ENCODE results near the gene GMCL2. TPM values are rescaled to one million over a fixed set of nuclear protein-coding genes. Genes with fewer than 3 reads are reported as not detected.

GMCL2 gene
- total and polyA plus RNA-seq, 9 of the 15 experiments (the other 6 are each of a cell fraction or from before 2014, with no cell fraction given) = 0.04 TPM; not detected in 8

- no peak for TF ChIP-seq NKRF (IDR thresholded peaks at IDR 0.05; ENCODE audit: borderline replicate concordance)
- no peak for TF ChIP-seq ZBTB12 (CRISPR knock-in tag; IDR thresholded peaks at IDR 0.05)
- TF ChIP-seq NR1H2 (CRISPR knock-in tag; IDR thresholded peaks at IDR 0.05) = 0 out of 2 replicates have a peak, but pooled peaks have one; percentile 54
- TF ChIP-seq ZC3H4 (CRISPR knock-in tag; IDR thresholded peaks at IDR 0.05; ENCODE audit: borderline replicate concordance) = no peak
- no peak for TF ChIP-seq NELFE (IDR thresholded peaks at IDR 0.05; ENCODE audit: insufficient read depth, insufficient read length)
- no peak for TF ChIP-seq CEBPB (tag; IDR thresholded peaks at IDR 0.05)
- TF ChIP-seq RBM15 (IDR thresholded peaks at IDR 0.05; ENCODE audit: insufficient read depth, low read length) = no peak
- no peak for TF ChIP-seq KLF6 (CRISPR knock-in tag; IDR thresholded peaks at IDR 0.05; ENCODE audit: borderline replicate concordance)
- TF ChIP-seq SOX6 (IDR thresholded peaks at IDR 0.05) = no peak
- TF ChIP-seq CREBBP (IDR thresholded peaks at IDR 0.05; ENCODE audit: low read depth, low read length) = no peak
- TF ChIP-seq MTA1 (IDR thresholded peaks at IDR 0.05; ENCODE audit: borderline replicate concordance) = no peak
- TF ChIP-seq EGR1 (conservative IDR thresholded peaks at IDR 0.05) = peak; percentile 17; the same call in 1 of the 2 replicates
- no peak for TF ChIP-seq TCF3 (CRISPR knock-in tag; IDR thresholded peaks at IDR 0.05)
- TF ChIP-seq ZKSCAN1 (IDR thresholded peaks at IDR 0.05; ENCODE audit: low read depth, low read length) = no peak
- no peak for TF ChIP-seq NUFIP1 (IDR thresholded peaks at IDR 0.05; ENCODE audit: partially characterized antibody)
- no peak for TF ChIP-seq ZFP1 (CRISPR knock-in tag; IDR thresholded peaks at IDR 0.05)
- TF ChIP-seq CBX8 (IDR thresholded peaks at IDR 0.05; ENCODE audit: borderline replicate concordance, extremely low read depth, low read depth, low read length, poor library complexity, severe bottlenecking) = no peak
- TF ChIP-seq KDM5B (IDR thresholded peaks at IDR 0.05; ENCODE audit: insufficient replicate concordance, low read depth, low read length) = peak; percentile 55
- no peak for TF ChIP-seq ZBTB2 (IDR thresholded peaks at IDR 0.05)
- no peak for TF ChIP-seq CCNT2 (IDR thresholded peaks at IDR 0.05; ENCODE audit: borderline replicate concordance, extremely low read depth, insufficient read length, low read depth, low read length)
- no peak for TF ChIP-seq ZNF644 (tag; IDR thresholded peaks at IDR 0.05; ENCODE audit: low read depth)
- no peak for TF ChIP-seq SLC30A9 (CRISPR knock-in tag; IDR thresholded peaks at IDR 0.05)
- TF ChIP-seq ZNF780A (CRISPR knock-in tag; IDR thresholded peaks at IDR 0.05) = no peak
Observed at GRCh38 chr5:178232124-178232919, 45.2 kb upstream of the GMCL2 start, which contains the start of gene PHYKPL (continued).

All from K562 (cell line).